Measurements from ENCODE around the gene LINC01488. TPM values are rescaled to one million over a fixed set of nuclear protein-coding genes. Genes with fewer than 3 reads are reported as not detected.

The LINC01488 gene
- total RNA-seq, 1 donor from 2014 or later, result not detected

GRCh38 chr11:69456712-69457111 is 24.8 kb upstream of the LINC01488 start:
- ChIA-PET CTCF (no interaction called here), POLR2A (no interaction called here)
- intact Hi-C loops (cut with micrococcal nuclease), result no loop called here
- H3K9me3 Mint-ChIP-seq, result peaks cover 18% of the 10 kb centered on the region
- H3K4me1 Mint-ChIP-seq, result no peaks in the 10 kb centered on the region
- no peaks in the 10 kb centered on the region for H3K36me3 Mint-ChIP-seq (ENCODE audit: low read depth)
- H3K4me3 Mint-ChIP-seq, result no peak overlapping the region
- peaks cover 2% of the 10 kb centered on the region for H3K27me3 Mint-ChIP-seq
- H3K27ac Mint-ChIP-seq, result no peak overlapping the region
- no peak for DNase-seq
- no peak for ATAC-seq (ENCODE audit: low read depth)
- no peak for TF ChIP-seq CTCF (IDR thresholded peaks at IDR 0.05)

- no peaks in the 10 kb centered on the region for H3K4me1 Mint-ChIP-seq
- no peaks in the 10 kb centered on the region for H3K36me3 Mint-ChIP-seq (ENCODE audit: low read depth)
Measured at GRCh38 chr11:69459848-69460539, 21.5 kb upstream of the LINC01488 start.

GRCh38 chr11:69460540-69461257 is 20.8 kb upstream of the LINC01488 start:
- ChIA-PET CTCF (no interaction called here), POLR2A (no interaction called here)
- intact Hi-C loops (cut with micrococcal nuclease), result no loop called here
- H3K4me1 Mint-ChIP-seq, result no peaks in the 10 kb centered on the region
- peaks cover 6% of the 10 kb centered on the region for H3K27me3 Mint-ChIP-seq
- H3K9me3 Mint-ChIP-seq, result peaks cover 18% of the 10 kb centered on the region
- ATAC-seq (ENCODE audit: low read depth) (no peak), DNase-seq (no peak)
- H3K4me3 Mint-ChIP-seq, result no peak overlapping the region
- H3K27ac Mint-ChIP-seq, result no peak overlapping the region
- TF ChIP-seq CTCF (IDR thresholded peaks at IDR 0.05), result no peak
- no peaks in the 10 kb centered on the region for H3K36me3 Mint-ChIP-seq (ENCODE audit: low read depth)

More at GRCh38 chr11:69459848-69460539, 21.5 kb upstream of the LINC01488 start:
- ATAC-seq (ENCODE audit: low read depth) (no peak), DNase-seq (no peak)
- peaks cover 18% of the 10 kb centered on the region for H3K9me3 Mint-ChIP-seq
- intact Hi-C loops (cut with micrococcal nuclease), result no loop called here
- H3K27me3 Mint-ChIP-seq, result peaks cover 6% of the 10 kb centered on the region
- no peak overlapping the region for H3K27ac Mint-ChIP-seq
- no peak for TF ChIP-seq CTCF (IDR thresholded peaks at IDR 0.05)
- CTCF ChIA-PET, result no interaction called here
- H3K4me3 Mint-ChIP-seq, result no peak overlapping the region
- POLR2A ChIA-PET, result no interaction called here

DNA sequence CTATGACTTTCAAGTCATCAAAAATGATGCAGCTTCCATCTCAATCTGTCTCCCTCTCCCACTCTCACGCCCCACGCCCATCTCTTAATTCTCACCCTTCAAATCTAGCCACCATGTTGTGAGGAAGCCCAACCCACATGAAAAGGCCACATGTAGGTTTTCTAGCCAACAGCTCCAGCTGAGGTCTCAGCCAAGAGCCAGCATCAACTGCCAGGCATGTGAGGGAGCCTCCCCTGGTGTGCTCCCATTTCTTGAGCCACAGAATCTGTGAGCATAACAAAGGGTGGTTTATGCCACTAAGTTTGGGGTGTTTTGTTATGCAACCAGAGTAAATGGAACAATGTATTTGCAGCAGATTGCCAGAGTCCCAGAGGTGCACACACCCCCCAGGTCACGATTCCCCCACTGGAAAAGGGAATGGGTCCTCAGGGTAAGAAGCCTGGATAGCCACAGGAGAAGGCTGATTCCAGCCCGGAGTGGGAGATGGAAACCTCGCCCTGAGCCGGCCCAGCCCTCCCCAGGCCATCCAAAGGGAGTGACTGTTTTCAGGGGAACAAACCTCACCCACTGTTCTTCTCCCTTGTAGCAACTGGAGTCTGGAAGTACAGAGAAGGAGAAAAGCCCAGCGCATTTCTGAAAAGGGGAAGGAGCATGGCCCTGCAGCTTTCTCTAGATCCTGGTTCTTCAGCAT is 20.0 kb upstream of the LINC01488 start:
- peaks cover 6% of the 10 kb centered on the region for H3K27me3 Mint-ChIP-seq
- no peak overlapping the region for H3K27ac Mint-ChIP-seq
- ChIA-PET POLR2A (no interaction called here), CTCF (no interaction called here)
- peaks cover 18% of the 10 kb centered on the region for H3K9me3 Mint-ChIP-seq
- no peaks in the 10 kb centered on the region for H3K36me3 Mint-ChIP-seq (ENCODE audit: low read depth)
- H3K4me3 Mint-ChIP-seq, result no peak overlapping the region
- intact Hi-C loops (cut with micrococcal nuclease), result no loop called here
- ATAC-seq (ENCODE audit: low read depth) (no peak), DNase-seq (no peak)
- no peak for TF ChIP-seq CTCF (IDR thresholded peaks at IDR 0.05)
- H3K4me1 Mint-ChIP-seq, result no peaks in the 10 kb centered on the region
